Coronary artery (tissue), 2 donors: ENCODE results near the gene KHDRBS2.

ENCODE experiments used
- DNase-seq: peaks from one replicate; pipeline ENCODE4 v3.0.0-alpha.2; 2017; ENCODE audit warnings: low spot score
- H3K27ac ChIP-seq, 2 donors: fragments of 200-600 bp; sonication (generic); one replicate each; pipeline ENCODE4 v1.5.1; 2016 to 2019
- H3K4me3 ChIP-seq: fragments of 200-600 bp; sonication (generic); 2 replicates; pipeline ENCODE4 v1.5.1; 2016; ENCODE audit warnings: mild to moderate bottlenecking, moderate library complexity
- CTCF ChIP-seq: fragments of 200-600 bp; sonication (generic); IDR thresholded peaks from one replicate; pipeline ENCODE4 v1.5.1; 2019; ENCODE audit warnings: antibody characterized with exemption

Gene KHDRBS2

GRCh38 chr6:62043084-62043483, 242.9 kb downstream of the KHDRBS2 start:
- Histone ChIP-seq H3K27ac (no peak overlapping the region), H3K4me3 (no peak overlapping the region)
- no peak for TF ChIP-seq CTCF
- DNase-seq: no peak

GRCh38 chr6:62042429-62042828, 243.6 kb downstream of the KHDRBS2 start:
- no peak for TF ChIP-seq CTCF
- Histone ChIP-seq H3K27ac (no peak overlapping the region), H3K4me3 (no peak overlapping the region)
- DNase-seq: no peak

- Histone ChIP-seq H3K4me3 (no peak overlapping the region), H3K27ac (no peak overlapping the region)
- no peak for DNase-seq
- no peak for TF ChIP-seq CTCF
These were observed 246.4 kb downstream of the KHDRBS2 start for GRCh38 chr6:62039605-62040004.

GRCh38 chr6:62037445-62037844, 248.6 kb downstream of the KHDRBS2 start:
- no peak for DNase-seq
- Histone ChIP-seq H3K27ac (no peak overlapping the region), H3K4me3 (no peak overlapping the region)
- no peak for TF ChIP-seq CTCF

GRCh38 chr6:62035952-62036351, 250.1 kb downstream of the KHDRBS2 start:
- DNase-seq: no peak
- no peak overlapping the region for H3K27ac ChIP-seq
- no peak for TF ChIP-seq CTCF
- no peak overlapping the region for H3K4me3 ChIP-seq

- Histone ChIP-seq H3K27ac (no peak overlapping the region), H3K4me3 (no peak overlapping the region)
- DNase-seq: no peak
- TF ChIP-seq CTCF: no peak
These were observed 272.3 kb downstream of the KHDRBS2 start for GRCh38 chr6:62013719-62014118.

- no peak overlapping the region for H3K27ac ChIP-seq
- no peak overlapping the region for H3K4me3 ChIP-seq
- DNase-seq: no peak
- TF ChIP-seq CTCF: no peak
These were observed 276.6 kb downstream of the KHDRBS2 start for GRCh38 chr6:62009445-62009844.
